Activated CD4-positive, alpha-beta T cell treated with anti-CD3 and anti-CD28 coated beads, Interleukin-2, Interleukin-6, amounts not matched to agents 100 ng/mL and 50 ng/mL, durations not matched to agents 16 hours and 8 hours (primary cell): Measurements from ENCODE around the gene MRM2.

ENCODE experiments used
- DNase-seq: peaks from one replicate; pipeline ENCODE4 v3.0.0-alpha.2; 2020

The MRM2 gene

DNA sequence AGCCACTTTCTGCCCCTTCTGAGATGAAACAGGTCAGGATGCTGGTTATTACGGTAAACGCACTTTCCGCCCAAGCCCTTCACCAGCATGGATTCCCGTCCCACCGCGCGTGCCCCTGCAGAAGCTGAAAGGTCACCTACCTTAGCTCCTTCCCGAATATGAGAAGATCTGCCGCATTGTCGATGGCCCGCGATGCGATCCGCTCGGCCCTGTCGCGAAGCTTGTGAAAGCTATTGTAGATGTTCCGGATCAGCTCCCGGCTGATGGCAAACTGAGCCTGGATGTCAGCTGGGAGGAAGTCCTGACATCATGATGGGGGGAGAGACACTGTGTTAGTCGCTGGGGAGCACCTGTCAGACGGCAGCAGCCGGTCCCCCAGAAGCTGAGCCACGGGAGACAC is 22.2 kb upstream of the MRM2 start:
- DNase-seq = no peak

DNA sequence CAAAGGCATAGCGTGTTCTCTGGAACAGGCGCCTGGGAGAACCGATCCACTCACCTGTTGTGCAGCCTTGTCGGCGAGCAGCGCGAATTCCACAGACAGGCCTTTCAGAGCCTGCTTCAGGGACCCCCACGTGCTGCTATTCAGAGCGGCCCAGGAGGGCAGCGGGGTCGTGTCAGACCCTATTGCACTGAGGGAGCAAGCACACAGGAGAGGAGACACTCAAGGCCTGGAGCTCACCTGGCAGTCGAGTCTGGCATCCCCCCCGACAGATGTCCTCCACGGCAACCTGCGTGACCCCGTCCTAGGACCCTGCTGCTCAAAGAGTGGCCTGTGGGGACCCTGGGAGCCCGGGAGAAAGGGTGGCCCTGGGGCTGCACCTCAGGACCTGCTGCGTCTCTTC is 21.2 kb upstream of the MRM2 start:
- DNase-seq = no peak

DNA sequence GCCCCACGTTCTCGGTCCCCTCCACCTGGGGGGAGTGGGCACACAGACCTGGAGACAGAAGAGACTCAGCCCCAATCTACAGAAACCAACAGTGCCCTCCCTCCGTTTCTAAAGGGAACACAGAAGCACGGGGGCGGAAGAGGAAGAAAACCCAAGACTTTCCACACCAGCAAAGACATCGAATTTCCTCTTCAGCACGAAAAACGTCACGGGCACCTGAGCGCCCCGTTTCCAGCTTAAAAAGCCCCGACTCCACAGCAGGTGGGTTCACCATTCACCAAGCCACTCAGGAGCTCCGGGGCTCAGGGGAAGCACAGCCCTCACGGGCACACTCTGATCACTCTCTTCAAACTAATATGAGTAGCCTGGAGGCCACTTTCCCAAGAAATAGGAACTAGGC is 19.6 kb upstream of the MRM2 start:
- no peak for DNase-seq

DNA sequence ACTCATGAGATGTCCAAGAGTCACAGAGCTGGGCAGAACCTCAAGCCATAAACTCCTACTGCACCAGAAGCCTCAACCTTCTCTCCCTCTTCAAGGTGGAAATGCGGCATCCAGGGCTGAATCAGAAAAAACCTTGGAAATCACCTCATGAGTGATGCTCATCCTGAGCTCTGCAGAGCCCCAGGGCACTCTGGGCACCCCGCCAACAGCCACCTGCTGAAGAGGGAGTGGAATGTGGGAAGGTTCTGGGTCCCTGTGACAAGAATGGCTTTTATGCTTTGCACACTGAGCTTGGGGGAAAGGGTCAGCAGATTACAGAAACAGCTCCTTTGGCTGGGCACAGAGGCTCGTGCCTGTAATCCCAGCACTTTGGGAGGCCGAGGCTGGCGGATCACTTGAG is 18.8 kb upstream of the MRM2 start:
- DNase-seq = no peak

DNA sequence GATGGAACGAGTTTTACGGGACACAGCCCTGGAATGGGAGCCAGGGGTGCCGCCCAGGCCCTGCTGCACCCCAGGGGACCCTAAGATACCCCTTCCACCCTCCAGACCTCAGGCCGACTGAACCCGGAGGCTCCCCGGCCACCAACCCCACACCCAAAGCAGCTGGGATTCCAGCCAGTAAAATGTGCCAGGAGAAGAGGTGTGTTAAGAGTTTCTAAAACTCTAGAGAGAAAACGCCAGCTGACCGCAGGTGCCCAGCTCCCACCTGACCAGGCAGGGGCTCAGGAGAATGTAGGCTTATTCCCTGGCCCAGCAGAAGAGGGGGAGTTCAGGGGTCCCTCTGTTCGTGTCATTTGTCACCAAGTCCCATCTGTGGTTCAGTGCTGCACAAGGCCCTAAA is 17.5 kb upstream of the MRM2 start:
- no peak for DNase-seq

DNA sequence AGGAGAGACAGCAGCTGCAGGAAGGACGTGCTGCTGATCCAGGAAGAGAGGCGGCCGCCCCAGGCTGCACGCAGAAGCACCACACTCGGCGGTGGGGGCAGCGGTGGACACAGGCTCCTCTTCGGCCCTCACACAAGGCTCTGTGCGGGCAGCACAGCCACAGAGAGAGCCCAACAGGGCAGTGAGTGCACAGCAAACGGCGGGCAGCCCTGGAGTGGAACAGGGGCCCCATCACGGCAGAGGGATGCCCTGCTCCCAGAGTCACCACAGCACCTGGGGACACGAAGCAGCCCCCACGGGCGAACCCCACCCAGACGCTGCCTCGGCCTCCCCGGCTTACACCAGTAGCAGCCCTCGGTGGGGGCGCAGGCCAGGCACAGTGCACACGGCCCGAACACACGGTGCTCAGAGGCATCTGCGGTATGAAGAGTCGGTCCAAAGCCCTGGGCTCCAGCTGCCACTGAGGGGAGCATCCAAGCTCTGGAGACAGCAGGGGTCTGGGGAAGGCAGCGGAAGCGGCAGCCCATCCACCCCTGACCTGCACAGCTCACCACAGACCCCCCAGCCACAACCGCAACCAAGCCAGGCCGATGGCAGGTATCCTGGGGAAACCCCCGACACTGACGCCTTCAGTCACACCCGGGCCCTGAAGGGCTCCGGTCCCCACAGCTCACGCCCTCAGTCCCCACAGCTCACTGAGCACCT is 16.8 kb upstream of the MRM2 start:
- no peak for DNase-seq

DNA sequence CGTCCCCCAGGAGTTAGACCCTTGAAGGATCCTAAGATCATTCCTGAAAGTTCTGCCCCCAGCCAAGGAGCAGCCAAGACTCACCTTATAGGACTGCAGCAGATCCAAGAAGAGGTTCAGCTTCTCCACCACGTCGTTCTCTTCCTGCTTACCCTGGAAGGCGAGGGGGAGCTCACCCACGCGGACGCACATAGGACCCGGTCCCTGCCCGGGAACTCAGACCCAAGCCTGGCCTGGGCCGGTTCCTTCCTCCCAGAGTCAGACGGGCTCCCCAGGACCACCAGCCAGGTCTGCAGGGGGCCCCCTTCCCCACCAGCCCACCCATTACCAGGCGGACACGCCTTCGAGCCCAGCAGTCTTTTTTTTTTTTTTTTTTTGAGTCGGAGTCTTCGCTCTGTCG is 15.6 kb upstream of the MRM2 start:
- no peak for DNase-seq

DNA sequence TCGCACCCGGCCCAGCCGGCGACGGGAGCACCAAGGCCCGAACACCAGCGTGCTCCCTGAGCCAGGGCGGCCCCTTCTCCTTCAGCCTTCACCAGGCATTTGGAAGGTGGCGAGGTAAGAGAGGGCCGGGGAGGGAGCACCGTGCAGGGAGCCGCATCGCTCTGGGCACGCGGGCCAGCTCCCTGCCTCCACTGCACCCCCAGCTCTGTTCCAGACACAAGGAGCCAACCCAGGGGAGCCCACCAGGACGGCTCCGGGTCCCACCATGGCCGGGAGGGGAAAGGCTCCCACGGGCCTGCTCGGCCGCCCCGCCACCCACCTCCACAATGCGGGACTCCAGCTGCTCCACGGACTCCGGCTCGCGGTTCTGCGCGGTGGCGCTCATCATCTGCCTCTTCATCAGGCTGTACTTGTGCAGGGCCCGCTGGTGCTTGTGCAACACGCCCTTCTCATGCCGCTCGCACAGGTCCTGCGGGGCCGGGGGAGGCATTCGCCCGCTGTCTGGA is 15.1 kb upstream of the MRM2 start:
- no peak for DNase-seq

DNA sequence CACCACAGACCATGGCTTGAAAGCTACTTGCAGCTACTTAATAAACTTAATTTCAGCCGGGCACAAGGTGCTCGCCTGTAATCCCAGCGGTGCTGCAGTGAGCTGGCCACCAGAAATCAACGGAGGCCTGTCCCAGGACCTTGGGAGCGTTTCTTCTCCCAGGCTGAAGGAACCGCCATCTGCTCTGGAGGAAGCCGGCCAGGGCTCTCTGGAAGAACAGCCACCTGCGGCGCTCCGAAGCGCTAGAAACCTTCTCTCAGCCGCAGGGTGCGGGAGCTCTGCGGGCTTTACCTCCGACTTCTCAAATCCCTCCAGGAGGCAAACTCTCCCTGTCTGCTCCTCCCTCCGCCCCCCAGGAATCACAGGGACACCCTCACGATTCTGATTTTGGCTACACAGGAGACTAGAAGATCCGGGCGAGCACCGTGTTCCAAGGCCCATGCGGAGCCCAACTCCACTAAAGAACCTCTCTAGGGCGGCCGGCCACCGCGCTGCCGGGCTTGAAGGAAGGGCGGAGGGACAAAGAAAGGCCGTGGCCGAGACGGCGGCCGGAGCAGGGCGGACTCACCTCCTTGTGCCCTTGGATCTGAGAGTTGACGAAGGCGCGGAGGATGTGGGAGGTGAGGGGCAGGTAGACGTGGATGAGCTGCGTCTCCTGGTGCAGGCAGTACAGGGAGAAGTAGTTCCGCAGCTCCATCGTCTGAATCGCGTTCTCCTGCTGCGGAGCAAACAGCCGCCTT is 14.5 kb upstream of the MRM2 start:
- DNase-seq = no peak

DNA sequence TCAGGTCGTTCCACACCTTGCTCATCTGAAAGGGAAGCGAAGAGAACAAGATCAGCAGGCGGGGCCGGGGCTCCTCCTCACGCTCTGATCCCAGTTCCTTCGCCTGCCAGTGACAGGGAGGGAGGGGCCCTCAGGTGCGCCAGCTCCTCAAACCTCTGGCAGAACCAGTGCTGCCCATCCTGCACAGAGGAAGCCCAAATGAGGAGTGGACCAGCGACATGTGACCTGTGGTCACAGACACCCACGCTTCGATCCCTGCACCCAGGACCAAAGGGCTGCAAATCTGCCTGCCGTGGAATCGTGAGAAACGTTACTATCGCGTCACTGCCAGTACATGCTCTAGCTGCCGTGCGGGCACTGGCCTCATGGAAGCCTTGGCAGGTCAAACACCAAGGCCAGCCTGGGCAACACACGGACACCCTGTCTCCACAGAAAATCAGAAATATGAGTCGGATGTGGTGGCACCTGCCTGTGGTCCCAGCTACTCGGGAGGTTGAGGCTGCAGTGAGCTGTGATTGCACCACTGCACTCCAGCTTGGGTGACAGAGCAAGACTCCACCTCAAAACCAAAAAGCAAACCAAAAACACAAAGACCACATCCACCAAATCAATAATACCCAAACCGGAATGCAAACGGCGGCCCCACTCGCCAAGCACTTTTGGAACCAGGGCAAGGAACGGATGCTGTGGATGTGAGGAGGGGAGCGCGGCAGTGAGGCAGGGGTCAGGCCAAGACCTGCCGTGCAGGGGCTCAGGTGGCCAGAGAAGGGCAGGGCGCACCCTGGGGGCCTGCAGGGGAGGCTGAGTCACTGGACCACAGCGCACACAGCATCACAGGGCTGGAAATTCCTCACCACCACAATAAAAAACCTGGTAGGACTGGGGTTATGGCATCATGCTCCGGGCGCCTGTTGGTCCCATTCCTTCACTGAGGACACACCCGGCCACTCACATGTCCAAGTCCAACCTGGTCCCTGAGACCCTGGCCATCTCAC is 13.4 kb upstream of the MRM2 start:
- peak; percentile 46 for DNase-seq

DNA sequence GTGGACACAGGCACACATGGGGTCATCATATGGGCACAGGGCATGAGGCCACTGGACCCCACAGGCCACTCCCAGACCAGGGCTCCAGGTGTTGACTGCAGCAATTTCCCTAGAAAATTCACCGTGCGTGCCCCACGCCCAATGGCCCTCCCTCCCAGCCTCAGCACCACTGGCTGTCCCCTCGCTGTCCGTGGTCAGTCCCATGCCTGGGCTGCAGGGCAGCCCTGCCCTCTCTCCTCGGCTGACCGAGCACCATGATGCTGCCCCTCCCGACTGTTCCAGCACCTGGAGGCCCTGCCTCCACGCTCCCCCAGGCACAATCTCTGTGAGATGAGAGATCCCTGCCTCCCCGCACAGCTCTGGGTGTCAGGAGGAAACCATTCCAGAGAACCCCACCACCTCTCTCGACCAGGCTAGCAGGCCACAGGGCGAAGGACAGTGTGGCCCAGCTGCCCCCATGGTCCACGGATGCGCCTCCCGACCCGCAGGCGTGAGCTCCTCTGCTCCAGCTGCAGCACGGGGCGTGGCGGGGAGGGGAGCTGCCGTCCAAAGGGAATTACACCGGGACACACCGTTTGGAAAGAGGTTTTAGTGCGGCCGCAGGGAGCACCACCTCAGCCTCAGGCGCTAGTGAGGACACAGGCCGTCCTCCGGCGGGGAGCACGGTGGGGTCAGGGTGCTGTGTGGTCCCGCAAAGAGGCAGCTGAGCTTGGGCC is 12.6 kb upstream of the MRM2 start:
- no peak for DNase-seq

DNA sequence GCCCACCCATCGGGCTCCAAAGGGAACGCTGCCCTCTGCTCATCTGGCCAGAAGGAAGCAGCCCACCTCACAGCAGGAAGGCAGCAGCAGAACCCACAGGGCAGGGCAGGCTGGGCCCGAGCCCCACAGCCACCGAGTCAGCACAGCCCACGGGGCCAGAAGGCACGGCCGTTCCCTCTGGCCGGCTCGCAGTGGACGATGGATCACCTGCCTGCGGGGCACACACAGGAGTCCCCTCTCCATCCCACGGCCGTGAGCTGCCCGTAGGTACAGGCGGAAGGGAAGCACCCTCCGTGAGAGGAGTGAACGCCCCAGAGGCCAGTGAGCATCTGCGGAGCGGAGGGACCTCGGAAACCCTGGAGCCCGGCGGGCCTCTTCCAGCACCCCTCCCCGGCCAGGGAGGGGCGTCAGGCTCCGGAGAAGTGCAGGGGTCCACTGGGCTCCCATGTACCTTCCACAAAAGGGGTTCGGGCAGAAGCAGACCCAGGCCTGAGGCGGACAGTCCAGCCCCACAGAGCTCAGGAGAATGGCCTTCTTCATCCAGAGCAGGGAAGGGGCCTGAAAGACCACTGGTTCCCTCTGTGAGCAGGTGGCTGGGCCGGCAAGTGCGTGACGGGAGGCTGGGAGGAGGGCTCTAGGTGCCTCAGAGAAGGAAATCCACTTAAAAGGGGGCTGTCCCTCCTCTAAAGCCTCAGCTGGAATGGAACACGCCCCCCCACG is 11.7 kb upstream of the MRM2 start:
- DNase-seq = no peak

DNA sequence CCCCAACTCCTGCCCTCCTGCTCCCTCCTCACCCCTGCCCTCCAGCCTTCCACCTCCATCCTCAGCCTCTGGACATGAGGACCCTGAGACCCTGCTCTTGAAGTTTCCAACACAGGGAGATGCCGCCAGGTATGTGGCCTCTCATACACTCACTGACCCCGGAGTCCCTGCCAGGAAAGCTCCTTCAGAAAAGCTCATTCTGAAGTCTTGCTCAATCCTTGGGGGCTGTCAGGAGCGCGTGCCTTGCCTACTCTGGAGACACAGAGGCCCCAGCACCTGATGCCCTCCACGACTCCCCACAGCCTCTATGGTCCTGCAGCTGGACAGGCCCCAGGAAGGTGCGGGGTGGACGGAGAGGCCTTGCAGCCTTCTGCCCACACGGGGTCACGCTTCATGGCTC is 11.0 kb upstream of the MRM2 start:
- DNase-seq = no peak

DNA sequence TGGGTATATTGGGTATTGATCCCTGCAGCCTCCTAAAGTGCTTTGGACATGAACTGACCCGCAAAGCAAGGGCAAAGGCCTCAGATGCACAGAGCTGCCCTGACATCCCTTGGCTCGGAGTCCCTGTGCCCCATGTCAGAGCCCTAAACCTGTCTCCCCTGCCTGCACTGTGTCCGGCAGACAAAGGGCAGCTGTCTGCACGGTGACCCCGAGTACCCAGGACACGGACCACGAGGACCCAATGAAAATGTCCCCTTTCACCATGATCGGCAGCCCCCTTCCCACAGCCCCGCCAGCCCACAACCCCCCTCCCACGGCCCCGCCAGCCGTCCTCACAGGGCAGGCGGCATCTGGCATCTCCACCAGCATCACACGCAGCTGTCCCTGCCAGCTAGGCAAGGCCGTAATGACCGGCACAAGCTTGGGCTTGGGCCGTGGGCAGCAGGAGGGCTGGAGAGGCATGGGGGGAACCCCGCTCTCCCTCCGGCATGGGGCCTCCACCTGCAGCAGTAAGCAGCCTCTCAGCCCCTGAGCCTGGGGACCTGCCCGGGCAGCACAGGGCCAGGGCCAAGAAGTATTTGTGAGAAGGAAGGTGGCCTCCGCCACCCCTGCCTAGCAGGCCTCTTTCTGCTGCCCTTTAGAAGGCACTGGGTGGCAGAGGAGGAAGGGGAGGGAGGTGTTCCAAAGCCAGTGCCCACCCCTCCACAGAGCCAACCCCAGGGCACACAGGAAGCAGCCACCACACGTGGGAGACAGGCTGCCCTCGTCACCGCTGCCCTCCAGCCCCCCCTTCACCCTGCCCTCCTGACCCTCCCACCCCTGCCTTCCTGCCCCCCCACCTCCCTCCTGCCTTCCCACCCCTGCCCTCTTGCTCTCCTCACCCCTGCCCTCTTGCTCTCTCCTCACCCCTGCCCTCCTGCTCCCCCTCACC is 10.1 kb upstream of the MRM2 start:
- DNase-seq = no peak

DNA sequence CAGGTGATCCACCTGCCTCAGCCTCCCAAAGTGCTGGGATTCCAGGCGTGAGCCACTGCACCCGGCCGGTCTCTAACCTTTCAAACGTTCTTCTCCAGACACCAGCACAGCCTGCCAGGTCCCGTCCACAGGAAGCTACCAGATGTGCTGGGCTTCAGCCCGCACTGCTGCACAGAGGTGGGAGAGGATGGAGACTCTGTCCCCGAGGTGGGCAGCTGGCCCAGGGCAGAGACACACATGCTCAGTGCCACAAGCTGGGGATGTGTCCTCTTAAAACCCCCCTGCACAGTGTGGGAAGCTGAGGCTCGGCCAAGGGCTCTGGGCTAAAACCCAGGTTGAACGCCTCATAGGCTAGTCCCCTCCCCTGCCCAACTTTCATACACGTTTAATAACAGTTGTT is 9.4 kb upstream of the MRM2 start:
- DNase-seq = no peak

DNA sequence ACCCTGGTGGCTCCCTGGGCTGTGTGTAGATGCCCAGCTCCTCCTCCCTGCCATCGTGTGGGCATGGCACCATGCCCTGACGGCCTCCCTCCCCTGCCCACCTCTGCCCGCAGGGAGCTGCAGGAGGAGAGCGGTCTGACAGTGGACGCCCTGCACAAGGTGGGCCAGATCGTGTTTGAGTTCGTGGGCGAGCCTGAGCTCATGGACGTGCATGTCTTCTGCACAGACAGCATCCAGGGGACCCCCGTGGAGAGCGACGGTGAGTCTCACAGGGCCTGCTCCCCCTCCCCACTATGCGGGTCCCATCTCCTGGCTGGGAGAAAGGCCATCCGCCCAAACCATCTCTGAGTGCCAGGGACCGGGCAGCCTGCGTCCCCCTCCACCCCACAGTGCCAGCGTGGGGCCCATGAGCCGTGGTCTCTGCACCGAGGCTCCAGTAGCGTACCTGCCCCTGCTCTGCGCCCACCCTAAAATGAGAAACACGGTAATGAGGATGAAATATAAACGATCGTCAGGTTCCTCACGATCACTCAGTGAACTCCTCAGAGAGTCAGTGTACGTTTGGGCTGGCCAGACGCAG is 7.8 kb upstream of the MRM2 start:
- no peak for DNase-seq

DNA sequence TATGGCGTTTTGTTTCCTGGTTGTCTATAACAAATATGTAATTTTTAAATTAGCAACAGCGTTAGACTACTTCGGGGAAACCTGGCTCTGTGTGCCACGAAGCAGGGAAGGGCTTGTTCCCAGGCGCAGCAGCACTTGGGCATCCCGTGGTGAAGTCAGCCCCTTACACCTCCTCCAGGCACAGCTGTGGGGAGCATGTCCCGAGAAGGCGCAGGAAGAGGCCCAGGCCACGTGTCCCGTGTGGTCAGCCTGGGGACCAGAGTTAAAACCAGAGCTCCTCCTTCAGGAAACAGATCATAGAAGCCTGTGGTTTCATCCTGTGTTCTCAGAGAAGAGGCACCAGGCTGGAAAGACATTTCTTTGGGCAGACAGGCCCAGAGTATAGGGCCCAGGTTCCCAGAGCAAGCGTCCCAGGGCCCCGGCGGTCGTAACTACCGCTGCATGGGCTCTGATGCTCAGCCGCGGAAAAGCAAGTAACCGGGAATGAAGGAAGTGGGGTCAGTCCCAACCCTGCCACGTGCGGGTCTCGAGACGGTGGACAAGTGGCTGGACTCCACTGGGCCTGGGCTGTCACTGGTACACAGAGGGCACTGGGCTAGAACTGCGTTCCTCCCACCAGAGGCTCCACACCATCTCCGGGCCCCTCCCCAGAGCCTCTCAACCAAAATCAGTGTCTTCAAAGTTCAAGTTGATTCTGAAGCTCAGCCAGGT is 7.1 kb upstream of the MRM2 start:
- peak; percentile 72 for DNase-seq

DNA sequence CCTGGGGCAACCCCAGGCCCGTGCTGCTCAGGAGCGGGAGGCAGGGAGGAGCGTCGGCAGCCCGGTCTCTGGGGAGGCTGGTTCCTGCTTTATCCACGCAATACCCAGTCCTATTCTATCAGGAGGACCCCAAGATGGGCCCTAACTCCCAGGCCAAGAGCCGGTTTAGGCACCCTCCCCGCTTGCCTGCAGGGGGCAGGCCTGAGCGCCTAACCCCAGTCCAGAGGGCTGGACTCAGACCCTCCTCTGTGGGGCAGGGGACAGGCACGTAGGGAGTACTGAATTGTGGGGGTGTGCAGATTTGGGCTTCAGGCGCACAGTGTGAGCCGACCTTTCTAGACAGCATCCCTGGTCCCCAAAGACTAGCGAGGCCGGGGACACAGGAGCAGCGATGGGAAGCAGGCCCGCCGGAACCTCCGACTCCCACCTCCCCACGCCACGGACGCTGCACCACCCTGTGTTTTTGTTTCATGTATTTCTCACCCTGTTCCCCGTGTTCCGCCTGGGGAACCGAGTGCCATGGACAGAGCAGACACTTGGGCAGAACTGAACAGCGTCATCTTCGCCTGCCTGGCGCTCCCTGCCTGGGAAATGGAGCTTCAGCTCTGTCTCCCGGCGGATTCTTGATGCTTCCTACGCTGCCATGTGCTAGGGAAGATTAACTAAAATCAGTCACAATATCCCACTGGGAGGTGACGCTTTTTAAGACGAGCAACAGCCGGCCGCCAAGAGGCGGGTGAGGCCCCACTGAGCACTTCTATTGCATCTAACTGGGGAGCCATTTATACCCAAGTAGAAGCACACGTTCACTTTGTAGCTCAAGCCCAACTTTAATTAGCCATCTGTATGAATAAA is 5.4 kb upstream of the MRM2 start:
- DNase-seq = peak; percentile 49
